Stimulated activated naive CD4-positive, alpha-beta T cell treated with Interleukin-2 at 50 U/mL for 16 hours (primary cell): ENCODE measurements around the gene RFLNA.
"Not testable (repeated sequence)": the region's sequence is repeated elsewhere in the genome, so short reads cannot be mapped to it uniquely, and the experiment has no call there.

ENCODE experiments used
- DNase-seq: peaks from one replicate; lab custom pipeline; 2025; lab: John Stamatoyannopoulos, UW

RFLNA gene

GRCh38 chr12:124319368-124320050, 24.6 kb downstream of the RFLNA start:
- no peak for DNase-seq

- peak; percentile 37 for DNase-seq
Measured at GRCh38 chr12:124321040-124321481, 26.2 kb downstream of the RFLNA start.

- DNase-seq = no peak
Measured at GRCh38 chr12:124321556-124322270, 26.8 kb downstream of the RFLNA start.

- no peak for DNase-seq
Measured at GRCh38 chr12:124322271-124322998, 27.5 kb downstream of the RFLNA start.

- not testable (repeated sequence) for DNase-seq
Measured at GRCh38 chr12:124322999-124323328, 28.1 kb downstream of the RFLNA start.

GRCh38 chr12:124323771-124324530, 29.1 kb downstream of the RFLNA start:
- no peak for DNase-seq

GRCh38 chr12:124324803-124325705, 30.2 kb downstream of the RFLNA start:
- DNase-seq = no peak

GRCh38 chr12:124326104-124326503, 31.2 kb downstream of the RFLNA start:
- no peak for DNase-seq

GRCh38 chr12:124326871-124327270, 32.0 kb downstream of the RFLNA start:
- DNase-seq = no peak

GRCh38 chr12:124327362-124328043, 32.6 kb downstream of the RFLNA start:
- DNase-seq = no peak

GRCh38 chr12:124328116-124328515, 33.2 kb downstream of the RFLNA start:
- DNase-seq = no peak

GRCh38 chr12:124328636-124329035, 33.7 kb downstream of the RFLNA start:
- DNase-seq = no peak

GRCh38 chr12:124332058-124332672, 37.3 kb downstream of the RFLNA start:
- no peak for DNase-seq

GRCh38 chr12:124332900-124333299, 38.0 kb downstream of the RFLNA start:
- no peak for DNase-seq

- DNase-seq = no peak
Measured at GRCh38 chr12:124333724-124334123, 38.8 kb downstream of the RFLNA start.

- no peak for DNase-seq
Measured at GRCh38 chr12:124334266-124334665, 39.4 kb downstream of the RFLNA start.

GRCh38 chr12:124334976-124335375, 40.1 kb downstream of the RFLNA start:
- no peak for DNase-seq

- no peak for DNase-seq
Measured at GRCh38 chr12:124335426-124336183, 40.7 kb downstream of the RFLNA start.

- DNase-seq = no peak
Measured at GRCh38 chr12:124336184-124336437, 41.2 kb downstream of the RFLNA start.
